Activated naive CD4-positive, alpha-beta T cell treated with anti-CD3 and anti-CD28 coated beads for 36 hours (primary cell): ENCODE data around the gene PNLIPRP1. TPM values are rescaled to one million over a fixed set of nuclear protein-coding genes. Genes with fewer than 3 reads are reported as not detected.

ENCODE experiments used
- CTCF ChIA-PET: fragments of 350-600 bp; sonication (Branson Sonifier 250); formaldehyde crosslinking; loops from one replicate; lab custom pipeline; 2021; ENCODE audit warnings: antibody characterized with exemption; lab: Charles Lee
- DNase-seq: peaks from one replicate; pipeline ENCODE4 v3.0.0-alpha.2; 2020
- H3K27ac Mint-ChIP-seq: one replicate; pipeline ENCODE4 v1.8.0; 2021; ENCODE audit warnings: mild to moderate bottlenecking, mixed read lengths
- H3K27me3 Mint-ChIP-seq: one replicate; pipeline ENCODE4 v1.8.0; 2021; ENCODE audit warnings: low read depth, mixed read lengths
- H3K36me3 Mint-ChIP-seq: one replicate; pipeline ENCODE4 v1.8.0; 2021; ENCODE audit warnings: low read depth, mixed read lengths
- H3K4me1 Mint-ChIP-seq: one replicate; pipeline ENCODE4 v1.8.0; 2021; ENCODE audit warnings: low read depth, mixed read lengths
- H3K4me3 Mint-ChIP-seq: one replicate; pipeline ENCODE4 v1.8.0; 2021; ENCODE audit warnings: mild to moderate bottlenecking, moderate library complexity, mixed read lengths
- H3K9me3 Mint-ChIP-seq: one replicate; pipeline ENCODE4 v1.8.0; 2021; ENCODE audit warnings: mixed read lengths
- intact Hi-C: fragments of 100-400 bp; cut with micrococcal nuclease; formaldehyde crosslinking; loops from one replicate; pipeline ENCODE4 v1.15.1; 2023
- total RNA-seq, 2 experiments: library from RNA; stranded (reverse); gene quantifications; one replicate each; pipeline ENCODE4 v1.2.3, GENCODE V29; 2021

The PNLIPRP1 gene
- total RNA-seq, 2 experiments from 2014 or later, result not detected

DNA sequence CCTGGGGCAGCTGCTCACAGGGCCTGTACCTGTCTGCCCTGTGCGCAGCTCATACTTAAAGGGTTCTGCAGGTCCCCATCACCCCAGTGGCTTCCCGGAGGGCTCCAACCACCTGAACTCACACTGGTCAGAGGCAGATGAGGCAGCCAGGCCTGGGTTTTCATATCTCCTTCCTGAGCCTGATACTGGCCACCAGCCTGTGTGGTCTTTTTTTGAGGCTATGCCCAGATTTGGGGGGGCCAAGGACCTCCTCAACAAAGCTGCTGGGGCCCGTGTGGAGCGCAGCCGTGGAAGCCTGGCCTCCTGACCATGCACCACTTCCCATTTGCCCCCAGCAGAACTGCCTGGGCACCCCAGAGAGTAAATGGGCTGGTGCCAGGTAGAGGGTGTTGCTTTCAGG, 55.7 kb downstream of the PNLIPRP1 start:
- no peak for DNase-seq
- Mint-ChIP-seq H3K27ac (no peak overlapping the region), H3K4me1 (no peaks in the 10 kb centered on the region), H3K27me3 (peaks cover 36% of the 10 kb centered on the region), H3K4me3 (no peak overlapping the region), H3K9me3 (peaks cover 8% of the 10 kb centered on the region), H3K36me3 (no peaks in the 10 kb centered on the region)
- CTCF ChIA-PET, result interaction anchor here (1.1 kb wide), 1 partner anchor 36 kb away, joined by 3 read pairs; no protein-coding TSS in a partner anchor
- intact Hi-C loops, result no loop called here

DNA sequence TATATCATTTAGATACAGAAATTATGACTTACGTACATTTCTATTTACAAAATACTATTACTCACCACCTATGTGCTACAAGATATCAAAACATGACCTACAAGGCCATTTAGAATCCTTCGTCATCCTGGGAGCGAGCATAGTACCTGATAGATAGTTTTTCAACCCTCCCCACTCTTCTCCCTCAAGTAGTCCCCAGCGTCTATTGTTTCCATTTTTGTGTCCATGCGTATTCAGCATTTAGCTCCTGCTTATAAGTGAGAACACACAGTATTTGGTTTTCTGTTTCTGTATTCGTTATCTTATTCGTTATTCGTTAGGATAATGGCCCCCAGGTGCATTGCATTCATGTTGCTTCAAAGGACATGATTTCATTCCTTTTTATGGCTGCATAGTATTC, 58.1 kb downstream of the PNLIPRP1 start:
- CTCF ChIA-PET, result interaction anchor here (0.6 kb wide), 1 partner anchor 17 kb away, joined by 3 read pairs; no protein-coding TSS in a partner anchor
- intact Hi-C loops, result no loop called here
- H3K36me3 Mint-ChIP-seq, result no peaks in the 10 kb centered on the region
- peaks cover 8% of the 10 kb centered on the region for H3K9me3 Mint-ChIP-seq
- no peak overlapping the region for H3K27ac Mint-ChIP-seq
- no peaks in the 10 kb centered on the region for H3K4me1 Mint-ChIP-seq
- peaks cover 31% of the 10 kb centered on the region for H3K27me3 Mint-ChIP-seq
- DNase-seq, result no peak
- no peak overlapping the region for H3K4me3 Mint-ChIP-seq

DNA sequence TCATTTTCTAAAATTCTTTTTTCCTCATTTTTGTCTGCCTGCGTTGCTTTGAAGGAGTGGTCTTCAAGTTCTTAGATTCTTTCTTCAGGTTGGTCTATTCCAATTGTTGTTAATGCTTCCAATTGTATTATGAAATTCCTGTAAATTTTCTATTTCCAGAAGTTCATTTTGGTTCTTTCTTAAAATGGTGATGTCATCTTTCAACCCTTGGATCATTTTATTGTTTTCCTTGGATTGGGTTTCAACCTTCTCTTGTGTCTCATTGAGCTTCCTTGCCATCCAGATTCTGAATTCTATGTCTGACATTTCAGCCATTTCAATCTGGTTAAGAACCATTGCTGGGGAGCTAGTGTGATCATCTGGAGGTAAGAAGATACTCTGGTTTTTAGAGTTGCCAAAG, 63.1 kb downstream of the PNLIPRP1 start:
- peaks cover 39% of the 10 kb centered on the region for H3K27me3 Mint-ChIP-seq
- H3K27ac Mint-ChIP-seq, result no peak overlapping the region
- DNase-seq, result no peak
- H3K36me3 Mint-ChIP-seq, result no peaks in the 10 kb centered on the region
- H3K4me3 Mint-ChIP-seq, result no peak overlapping the region
- intact Hi-C loops, result no loop called here
- peaks cover 8% of the 10 kb centered on the region for H3K9me3 Mint-ChIP-seq
- no peaks in the 10 kb centered on the region for H3K4me1 Mint-ChIP-seq
- CTCF ChIA-PET, result no interaction called here

DNA sequence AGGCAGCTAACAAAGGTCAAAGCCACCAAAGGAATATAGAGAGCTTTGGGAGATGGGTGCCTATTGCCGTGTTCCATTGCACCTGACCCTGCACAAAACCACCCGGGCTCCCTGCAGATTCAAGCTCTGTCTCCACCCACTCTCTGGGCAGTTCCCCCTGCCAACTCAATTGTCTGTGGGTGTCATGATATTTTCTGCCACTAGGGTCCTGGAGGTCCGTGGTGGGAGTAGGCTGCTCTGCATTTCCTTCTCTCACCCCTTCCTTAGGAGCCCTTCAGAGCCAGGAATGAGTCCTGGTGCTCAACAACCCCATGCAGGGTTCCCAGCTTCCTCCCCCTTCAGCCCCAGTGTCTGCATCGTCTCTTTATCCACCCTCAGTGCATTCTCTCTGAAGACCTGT, 64.1 kb downstream of the PNLIPRP1 start:
- Mint-ChIP-seq H3K4me1 (no peaks in the 10 kb centered on the region), H3K9me3 (peaks cover 3% of the 10 kb centered on the region), H3K27ac (no peak overlapping the region), H3K36me3 (no peaks in the 10 kb centered on the region), H3K4me3 (no peak overlapping the region), H3K27me3 (peaks cover 39% of the 10 kb centered on the region)
- CTCF ChIA-PET, result interaction anchor here (1.2 kb wide), 1 partner anchor 9 kb away, joined by 3 read pairs; no protein-coding TSS in a partner anchor
- intact Hi-C loops, result no loop called here
- DNase-seq, result no peak

DNA sequence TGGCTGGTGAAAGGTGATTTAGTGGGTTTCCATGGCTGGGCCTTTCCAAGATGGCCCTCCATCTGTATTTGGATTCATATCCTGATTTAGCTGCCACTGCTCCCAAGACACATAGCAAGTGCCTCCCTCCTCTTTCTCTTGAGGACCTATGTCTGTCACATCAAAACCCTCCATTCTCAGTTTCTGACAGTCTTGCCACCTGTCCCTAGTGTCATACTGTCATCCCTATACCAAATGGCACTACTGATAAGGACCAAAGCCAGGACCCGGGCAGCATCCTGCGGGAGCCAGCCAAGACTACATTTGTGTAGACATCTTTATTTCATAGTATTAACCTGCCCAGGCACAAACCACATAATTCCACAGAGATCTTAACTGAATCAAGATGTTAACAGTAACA, 64.8 kb downstream of the PNLIPRP1 start:
- H3K36me3 Mint-ChIP-seq, result no peaks in the 10 kb centered on the region
- H3K4me1 Mint-ChIP-seq, result no peaks in the 10 kb centered on the region
- intact Hi-C loops, result no loop called here
- peaks cover 39% of the 10 kb centered on the region for H3K27me3 Mint-ChIP-seq
- no peak overlapping the region for H3K27ac Mint-ChIP-seq
- H3K4me3 Mint-ChIP-seq, result no peak overlapping the region
- CTCF ChIA-PET, result interaction anchor here (1.2 kb wide), 1 partner anchor 8 kb away, joined by 3 read pairs; no protein-coding TSS in a partner anchor
- no peaks in the 10 kb centered on the region for H3K9me3 Mint-ChIP-seq
- no peak for DNase-seq

DNA sequence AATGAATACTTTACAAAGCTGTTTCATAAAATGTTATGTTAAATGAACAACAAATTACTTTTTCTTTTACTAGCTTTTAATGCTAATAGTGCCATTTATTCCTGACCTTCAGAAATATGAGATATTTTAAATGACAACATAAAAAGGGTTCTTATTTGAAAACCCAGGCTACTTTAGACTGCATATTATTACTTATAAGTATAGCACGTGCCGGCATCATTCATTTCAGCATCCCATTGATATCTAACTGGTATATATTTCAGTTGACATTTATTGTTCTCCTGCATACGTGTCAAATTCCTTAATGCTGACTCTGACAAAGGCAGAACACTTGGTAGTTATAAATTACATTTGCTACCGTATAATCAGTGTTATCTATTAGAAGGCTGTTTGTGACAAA, 65.3 kb downstream of the PNLIPRP1 start:
- no peaks in the 10 kb centered on the region for H3K36me3 Mint-ChIP-seq
- H3K9me3 Mint-ChIP-seq, result no peaks in the 10 kb centered on the region
- H3K27ac Mint-ChIP-seq, result no peak overlapping the region
- H3K4me3 Mint-ChIP-seq, result no peak overlapping the region
- CTCF ChIA-PET, result interaction anchor here (1.2 kb wide), 1 partner anchor 8 kb away, joined by 3 read pairs; no protein-coding TSS in a partner anchor
- DNase-seq, result no peak
- H3K27me3 Mint-ChIP-seq, result peaks cover 38% of the 10 kb centered on the region
- intact Hi-C loops, result no loop called here
- H3K4me1 Mint-ChIP-seq, result no peaks in the 10 kb centered on the region

DNA sequence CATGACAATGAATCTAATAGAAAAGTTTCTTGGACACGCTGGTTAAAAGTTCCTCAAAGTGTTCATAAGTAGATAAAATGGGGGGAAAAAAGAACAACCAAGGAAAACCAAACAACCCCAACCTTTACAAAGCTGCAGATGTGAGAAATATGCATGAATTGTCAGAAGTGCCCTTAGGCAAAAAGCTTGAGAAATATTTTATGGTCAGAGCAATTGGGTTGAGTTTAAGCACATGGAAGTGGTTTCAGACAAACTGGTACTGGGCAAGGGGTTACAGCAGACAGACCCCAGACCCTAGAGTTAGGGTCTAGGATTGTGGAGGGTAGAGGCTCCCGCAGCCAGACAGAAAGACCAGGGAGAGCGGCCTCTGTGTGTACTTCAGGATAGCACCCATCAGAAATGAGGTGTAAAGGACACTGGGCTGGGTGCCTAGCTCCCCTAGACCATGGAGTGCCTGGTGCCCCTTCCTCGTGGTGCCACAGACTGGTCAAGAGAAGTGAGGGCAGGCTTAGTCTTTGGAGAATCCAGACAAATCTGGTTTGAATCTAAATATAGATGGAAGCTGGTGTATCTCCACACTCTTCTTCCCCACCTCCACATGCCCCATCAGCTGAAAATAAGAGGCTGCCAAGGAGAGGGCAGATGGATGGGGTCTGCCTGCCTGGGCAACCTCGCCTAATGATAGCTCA, 67.2 kb downstream of the PNLIPRP1 start:
- CTCF ChIA-PET, result interaction anchor here (0.6 kb wide), 1 partner anchor 8 kb away, joined by 6 read pairs; no protein-coding TSS in a partner anchor
- no peak overlapping the region for H3K4me3 Mint-ChIP-seq
- H3K36me3 Mint-ChIP-seq, result no peaks in the 10 kb centered on the region
- intact Hi-C loops, result no loop called here
- H3K27ac Mint-ChIP-seq, result no peak overlapping the region
- no peaks in the 10 kb centered on the region for H3K4me1 Mint-ChIP-seq
- no peak for DNase-seq
- H3K27me3 Mint-ChIP-seq, result peaks cover 35% of the 10 kb centered on the region
- H3K9me3 Mint-ChIP-seq, result no peaks in the 10 kb centered on the region

Other genes with a start within 250 kb of the PNLIPRP1 start
- not detected for gene PNLIPRP3, start 163.1 kb upstream of the PNLIPRP1 start, total RNA-seq
- gene PNLIP, start 45.0 kb upstream of the PNLIPRP1 start, total RNA-seq, result not detected
- not detected for gene PNLIPRP2, start 30.0 kb downstream of the PNLIPRP1 start, total RNA-seq
- under 1 TPM in 1 of 2 experiments, not detected in 1; 0.05 TPM for gene HSPA12A, start 151.6 kb downstream of the PNLIPRP1 start, total RNA-seq